GM21576 (cell line): ENCODE measurements around the gene ESRRB.

ENCODE experiments used
- ATAC-seq: cut with Tn5 transposase; IDR thresholded peaks from one replicate; pipeline ENCODE4 v1.9.1; 2021; ENCODE audit warnings: mild to moderate bottlenecking, moderate library complexity; ENCODE audit not compliant: unreplicated experiment

ESRRB gene

DNA sequence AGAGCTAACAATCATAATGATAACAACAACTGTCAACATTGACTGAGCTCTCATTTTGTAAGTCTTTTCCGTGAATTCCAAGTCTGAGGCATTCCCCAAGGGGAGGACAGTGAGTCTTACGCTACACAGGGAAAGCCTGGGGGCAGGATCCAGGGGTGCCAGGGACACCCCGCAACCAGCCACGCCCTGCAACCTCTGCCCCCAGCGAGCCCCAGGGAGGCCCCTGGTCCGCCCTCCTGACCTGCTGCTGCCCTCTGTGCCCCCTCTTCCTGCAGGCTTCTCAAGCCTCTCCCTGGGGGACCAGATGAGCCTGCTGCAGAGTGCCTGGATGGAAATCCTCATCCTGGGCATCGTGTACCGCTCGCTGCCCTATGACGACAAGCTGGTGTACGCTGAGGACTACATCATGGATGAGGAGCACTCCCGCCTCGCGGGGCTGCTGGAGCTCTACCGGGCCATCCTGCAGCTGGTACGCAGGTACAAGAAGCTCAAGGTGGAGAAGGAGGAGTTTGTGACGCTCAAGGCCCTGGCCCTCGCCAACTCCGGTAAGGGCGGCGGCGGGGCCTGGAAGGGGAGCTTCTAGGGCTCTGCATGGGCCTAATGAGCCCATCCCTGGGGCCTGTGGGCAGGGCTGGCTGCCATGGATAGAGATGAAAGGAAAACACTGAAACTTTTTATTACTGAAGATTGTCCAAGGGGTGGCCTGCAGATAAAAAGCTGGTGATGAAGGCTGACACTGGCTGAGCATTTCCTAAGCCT lies 115.4 kb downstream of the ESRRB start:
- no peak for ATAC-seq

DNA sequence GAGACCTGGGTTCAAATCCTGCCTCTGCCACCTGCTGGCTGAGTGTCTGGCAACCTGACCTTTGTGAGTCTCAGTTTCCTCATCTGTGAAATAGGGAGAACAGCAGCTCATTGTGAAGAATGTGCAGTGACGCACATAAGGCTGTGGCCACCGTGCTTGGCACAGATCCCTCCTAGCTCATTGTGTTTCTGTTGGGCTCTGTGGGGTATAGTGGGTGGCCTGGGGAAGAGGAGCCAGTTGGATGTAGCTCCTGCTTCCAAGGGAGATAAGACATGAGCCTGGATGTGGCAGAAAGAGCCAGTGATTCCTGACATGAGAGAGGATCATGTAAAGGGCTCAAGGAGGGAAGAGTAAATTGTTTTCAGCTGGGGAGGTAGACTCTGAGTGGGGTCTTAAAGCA lies 120.0 kb downstream of the ESRRB start:
- no peak for ATAC-seq

DNA sequence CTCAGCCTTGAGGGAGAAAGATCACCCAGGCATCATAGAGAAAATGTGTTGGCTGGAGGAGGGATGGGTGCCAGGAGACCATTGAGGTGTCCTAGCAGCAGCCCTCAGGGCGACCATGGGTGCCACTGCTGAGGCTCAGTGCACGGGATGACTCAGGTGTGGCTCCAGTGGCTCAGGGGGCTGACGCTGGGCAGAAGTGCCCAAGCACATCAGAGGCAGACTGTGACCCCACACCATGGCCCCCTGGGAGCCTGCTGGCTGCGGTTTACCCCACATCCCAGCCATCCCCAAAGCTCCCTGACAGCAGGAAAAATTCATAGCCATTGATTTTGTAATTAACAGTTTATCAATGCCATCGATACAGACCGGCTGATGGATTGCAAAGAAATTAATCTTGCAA lies 120.7 kb downstream of the ESRRB start:
- ATAC-seq = no peak

DNA sequence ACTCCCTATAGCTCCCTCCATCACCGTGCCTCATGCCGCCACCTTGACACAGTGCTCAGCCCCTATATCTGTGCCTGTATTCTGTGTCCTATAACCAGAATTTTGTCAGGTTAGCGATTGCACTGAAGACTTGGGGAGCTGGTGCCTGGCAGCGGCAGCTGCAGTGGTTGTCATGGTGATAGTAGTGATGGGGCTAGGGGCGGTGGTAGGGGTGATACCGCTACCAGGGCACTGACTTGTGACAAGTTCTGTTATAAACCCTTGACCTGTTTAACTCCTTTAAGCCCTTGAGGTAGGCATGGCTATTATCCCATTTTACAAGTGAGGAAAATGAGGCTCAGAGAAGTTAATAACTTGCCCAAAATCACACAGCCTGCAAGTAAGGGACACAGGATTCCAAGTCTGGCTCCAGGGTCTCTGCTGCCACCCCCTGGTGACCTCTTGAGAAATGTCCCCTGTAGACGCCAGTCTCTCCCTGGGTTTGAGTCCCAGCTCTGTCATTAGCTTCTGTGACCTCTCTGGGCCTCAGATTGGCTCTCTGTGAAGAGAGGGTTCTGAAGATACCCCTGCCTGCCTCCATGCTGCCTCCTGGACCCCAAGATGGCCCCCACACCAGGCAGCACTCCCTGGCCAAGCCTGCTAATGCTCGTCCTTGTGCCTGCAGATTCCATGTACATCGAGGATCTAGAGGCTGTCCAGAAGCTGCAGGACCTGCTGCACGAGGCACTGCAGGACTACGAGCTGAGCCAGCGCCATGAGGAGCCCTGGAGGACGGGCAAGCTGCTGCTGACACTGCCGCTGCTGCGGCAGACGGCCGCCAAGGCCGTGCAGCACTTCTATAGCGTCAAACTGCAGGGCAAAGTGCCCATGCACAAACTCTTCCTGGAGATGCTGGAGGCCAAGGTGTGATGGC lies 121.9 kb downstream of the ESRRB start:
- no peak for ATAC-seq

DNA sequence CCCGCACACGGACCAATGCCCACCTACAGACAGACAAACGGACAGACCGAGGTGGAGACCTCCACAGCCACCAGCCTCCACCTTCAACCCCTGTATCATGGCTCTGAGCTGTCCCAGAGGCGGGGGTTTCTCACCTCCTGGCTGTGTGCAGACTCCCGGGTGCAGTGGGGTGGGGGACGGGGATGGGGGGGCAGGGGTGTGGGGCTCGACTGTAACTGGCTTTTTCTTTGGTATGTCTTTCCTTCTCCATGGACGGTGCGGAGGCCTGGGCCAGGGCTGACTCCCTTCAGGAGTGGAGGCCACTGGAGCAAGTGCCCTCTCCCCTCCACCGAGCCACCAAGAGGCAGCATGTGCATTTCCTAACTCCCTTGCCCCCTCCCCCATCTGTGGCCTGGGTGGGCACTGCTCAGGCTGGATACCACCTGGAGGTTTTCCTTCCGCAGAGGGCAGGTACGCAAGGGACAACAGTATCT lies 122.6 kb downstream of the ESRRB start:
- ATAC-seq = no peak

DNA sequence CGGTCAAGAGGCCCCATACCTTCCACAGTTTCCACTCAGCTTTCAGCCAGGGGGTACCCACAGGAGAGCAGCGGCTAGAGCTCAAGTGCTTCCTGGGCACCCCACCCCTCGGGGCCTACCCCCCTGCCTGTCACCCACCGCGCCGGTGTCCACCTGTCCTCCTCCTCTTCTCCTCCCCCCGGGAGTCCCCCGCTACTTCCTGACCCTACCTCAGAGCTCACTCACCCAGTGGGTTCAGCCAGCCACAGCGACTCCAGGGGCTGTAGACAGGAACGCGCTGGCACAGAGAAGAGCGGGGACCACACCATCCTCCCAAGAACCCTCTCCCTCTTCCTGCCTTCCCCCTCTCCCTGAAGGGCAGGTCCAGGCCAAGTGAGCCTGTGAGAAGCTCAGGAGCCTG lies 123.0 kb downstream of the ESRRB start:
- ATAC-seq = no peak

DNA sequence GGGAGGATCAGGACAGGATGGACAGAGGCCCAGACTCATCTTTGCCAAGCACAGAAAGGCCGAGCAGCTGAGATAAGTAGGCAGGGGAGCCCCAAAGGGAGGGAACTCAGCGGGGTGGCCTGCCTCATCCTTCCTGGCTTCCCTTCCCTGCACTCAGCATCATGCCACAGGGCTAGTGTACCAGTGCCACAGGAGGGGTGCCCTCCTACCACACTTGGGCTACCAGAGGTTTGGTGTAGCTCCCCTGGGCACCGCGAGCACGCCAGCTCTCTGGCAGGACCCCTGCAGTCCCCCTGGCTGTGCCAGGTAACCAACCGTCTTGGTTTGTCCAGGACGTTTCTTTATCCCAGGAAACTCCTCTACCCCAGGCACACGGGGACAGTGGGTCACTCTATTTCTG lies 123.5 kb downstream of the ESRRB start:
- ATAC-seq = no peak

DNA sequence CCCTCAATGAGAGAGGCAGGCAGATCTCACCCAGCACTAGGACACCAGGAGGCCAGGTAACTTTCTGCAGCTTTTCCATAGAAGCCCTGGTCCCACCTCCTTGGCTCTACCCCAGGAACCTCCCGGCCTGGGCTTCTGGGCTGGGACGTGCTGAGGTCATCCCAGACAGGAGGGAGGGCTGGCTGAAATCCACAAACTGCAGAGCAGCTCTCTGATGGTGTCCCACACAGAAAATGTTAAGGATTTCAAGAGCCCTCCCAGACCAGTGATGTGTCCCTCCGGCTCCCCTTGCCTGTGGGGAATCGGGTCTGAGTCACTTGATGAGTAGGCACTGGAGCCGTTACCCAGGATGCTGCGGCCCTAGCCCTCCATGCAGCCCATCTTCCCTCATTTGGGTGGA lies 124.1 kb downstream of the ESRRB start:
- no peak for ATAC-seq

DNA sequence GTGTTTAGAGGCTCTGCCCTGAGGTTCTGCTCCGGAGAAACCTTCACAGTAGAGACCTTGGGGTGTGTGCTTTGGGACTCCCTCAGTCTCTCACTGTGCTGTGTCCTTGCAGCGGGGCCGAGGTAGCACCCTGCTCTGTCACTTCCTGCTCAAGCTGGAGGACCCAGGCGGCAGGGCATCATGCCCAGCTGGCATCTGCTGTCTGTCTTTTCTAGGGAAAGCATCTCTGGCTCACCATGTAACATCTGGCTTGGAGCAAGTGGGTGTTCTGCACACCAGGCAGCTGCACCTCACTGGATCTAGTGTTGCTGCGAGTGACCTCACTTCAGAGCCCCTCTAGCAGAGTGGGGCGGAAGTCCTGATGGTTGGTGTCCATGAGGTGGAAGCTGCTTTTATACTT lies 124.5 kb downstream of the ESRRB start:
- ATAC-seq = no peak

DNA sequence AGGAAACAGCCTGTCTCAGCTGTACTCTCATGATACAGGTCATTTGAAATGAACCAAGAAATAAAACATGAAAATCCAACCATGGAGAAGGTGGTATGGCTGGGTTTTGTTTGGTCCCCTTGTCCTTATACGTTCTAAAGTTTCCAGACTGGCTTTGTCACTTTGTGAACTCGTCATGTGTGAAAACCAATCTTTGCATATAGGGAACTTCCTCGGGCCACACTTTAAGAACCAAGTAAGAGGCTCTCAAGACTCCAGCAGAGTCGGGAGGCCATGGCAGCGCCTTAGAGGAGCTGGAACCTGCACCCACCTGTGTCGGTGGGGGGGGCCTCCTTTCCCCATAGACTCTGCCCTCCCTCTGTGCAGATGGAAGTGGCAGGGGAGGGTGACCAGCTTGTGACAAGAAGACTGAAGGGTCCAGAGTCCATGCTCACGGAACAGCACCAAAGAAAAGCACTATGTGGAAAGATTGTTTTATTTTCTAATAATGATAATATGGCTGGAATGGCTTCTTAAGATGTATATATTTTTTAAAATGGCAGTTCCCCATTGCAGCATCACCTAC lies 125.3 kb downstream of the ESRRB start:
- ATAC-seq = no peak

DNA sequence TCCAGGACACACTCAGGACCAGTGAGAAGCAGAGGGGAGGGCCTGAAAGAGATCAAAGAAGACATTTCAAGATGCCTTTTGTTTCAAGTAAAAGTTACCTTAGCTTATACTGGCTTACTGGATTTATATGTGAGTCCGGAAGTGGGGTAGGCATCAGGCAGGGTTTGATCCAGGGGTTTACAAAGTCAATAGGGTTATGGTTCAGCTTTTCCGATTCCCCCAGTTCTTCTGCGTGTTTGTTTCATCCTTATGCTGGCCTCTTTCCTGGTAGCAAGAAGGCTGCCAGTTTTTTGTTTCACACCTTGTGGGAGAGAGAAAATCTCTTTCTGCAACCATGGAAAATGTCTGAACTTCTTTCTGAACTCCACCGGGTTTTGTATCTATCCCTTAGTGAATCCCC lies 126.3 kb downstream of the ESRRB start:
- ATAC-seq = no peak

DNA sequence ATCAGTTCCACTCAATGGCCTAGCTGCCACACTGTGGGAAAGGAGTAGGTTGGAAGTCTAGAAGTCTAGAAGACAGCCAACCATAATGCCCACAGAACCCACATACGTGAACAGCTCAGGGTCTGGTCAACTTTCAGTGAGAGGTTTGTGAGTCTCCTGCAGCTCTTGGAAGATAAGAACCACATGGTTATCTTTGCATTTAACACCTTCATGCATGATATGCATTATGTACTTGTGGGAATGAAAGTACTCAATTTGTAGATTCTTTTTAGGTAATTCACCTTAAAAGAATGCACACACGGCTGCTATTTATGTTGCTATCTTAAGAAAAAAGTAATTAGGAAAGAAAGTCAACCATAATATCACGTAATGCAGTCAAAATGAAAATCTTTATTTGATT lies 126.7 kb downstream of the ESRRB start:
- no peak for ATAC-seq

DNA sequence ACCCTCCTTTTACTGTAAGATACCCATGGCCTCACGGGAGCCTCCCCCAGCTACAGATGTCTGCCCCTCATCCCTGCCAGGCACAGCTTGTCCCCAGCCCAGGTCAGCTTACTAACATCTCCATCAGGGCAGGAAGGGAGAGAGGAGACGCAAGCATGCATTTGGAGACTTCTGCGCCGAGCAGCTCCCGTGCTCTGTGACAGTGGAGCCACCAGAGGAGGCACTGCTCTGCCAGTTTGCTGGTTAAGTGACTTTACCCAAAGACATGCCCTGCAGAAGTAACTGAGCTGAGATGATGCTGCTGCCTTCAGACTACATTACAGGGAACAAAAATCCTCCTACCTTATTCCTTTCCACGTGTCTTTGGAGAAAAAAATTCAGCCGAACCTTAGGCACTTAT lies 133.4 kb downstream of the ESRRB start:
- no peak for ATAC-seq

DNA sequence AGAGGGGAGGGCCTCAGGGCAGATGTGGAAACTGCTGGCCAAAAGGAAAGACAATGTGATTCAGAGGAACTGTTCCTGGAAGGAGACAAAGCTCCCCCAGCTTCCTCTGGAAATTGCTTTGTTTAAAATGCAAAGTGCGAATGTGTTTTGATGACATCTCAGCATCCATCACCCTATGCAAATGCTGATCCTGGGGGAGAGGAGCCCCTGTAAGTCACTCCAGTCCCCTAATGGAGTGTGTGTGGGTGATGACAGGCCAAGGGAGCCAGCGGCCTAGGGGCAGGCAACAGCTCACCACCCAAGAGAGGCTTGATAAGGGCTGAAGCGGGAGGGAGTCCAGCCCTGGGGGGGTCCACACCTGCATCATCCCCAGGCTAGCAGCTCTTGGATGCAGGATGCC lies 134.2 kb downstream of the ESRRB start:
- no peak for ATAC-seq

DNA sequence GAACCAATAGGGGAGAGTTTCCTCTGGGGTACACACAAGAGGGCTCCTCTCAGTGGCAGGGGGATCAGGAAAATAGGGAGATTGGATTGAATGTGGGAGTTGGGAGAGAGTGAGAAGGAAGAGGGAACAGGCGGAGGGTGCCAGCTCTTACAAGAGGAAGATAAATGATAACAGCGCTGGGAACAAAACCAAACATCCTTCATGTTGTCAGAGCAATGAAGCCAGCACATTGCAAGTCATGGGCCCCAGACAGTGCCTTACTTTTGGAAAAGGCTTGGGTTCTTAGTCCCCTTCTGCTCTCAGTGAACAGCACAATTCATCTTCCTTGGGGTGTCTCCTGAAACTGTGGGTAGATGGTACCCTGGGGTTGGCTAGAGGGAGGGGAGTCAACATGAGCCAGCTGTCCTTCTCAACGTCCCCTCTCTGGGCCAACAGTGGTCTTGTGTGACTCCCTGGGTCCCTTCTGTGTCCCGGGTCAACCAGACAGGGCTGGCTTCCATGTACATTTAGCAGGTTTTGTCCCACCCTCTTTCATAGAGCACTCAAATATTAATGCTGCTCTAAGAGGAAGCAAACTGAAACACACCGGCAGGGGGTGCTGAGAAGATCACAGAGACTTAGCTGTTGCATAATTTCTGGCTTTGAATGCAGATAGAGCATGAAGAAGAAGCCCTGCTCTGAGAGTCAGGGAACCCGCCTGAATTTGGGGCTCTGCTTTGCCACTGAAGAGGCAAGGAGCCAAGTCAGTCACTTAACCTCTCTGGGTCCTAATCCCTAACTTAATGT lies 138.5 kb downstream of the ESRRB start:
- ATAC-seq = no peak

DNA sequence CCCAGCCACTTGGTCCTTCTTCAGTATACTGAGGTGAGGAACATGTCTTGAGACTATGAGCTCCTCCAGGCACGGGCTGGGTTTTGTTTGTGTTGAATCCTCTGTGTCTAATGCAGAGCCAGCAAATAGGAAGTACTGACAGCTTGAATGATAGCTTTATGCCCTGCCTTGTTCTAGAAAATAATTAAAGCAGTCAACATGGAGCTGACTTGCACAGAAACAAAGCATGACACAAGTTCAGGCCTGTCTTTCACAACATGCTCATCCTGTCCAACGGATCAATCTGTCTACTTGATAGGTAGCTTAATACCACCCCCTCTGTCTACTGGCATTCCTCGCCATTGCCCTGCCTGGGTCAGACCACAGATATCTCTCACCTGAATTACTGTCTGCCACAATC lies 140.9 kb downstream of the ESRRB start:
- ATAC-seq = no peak

DNA sequence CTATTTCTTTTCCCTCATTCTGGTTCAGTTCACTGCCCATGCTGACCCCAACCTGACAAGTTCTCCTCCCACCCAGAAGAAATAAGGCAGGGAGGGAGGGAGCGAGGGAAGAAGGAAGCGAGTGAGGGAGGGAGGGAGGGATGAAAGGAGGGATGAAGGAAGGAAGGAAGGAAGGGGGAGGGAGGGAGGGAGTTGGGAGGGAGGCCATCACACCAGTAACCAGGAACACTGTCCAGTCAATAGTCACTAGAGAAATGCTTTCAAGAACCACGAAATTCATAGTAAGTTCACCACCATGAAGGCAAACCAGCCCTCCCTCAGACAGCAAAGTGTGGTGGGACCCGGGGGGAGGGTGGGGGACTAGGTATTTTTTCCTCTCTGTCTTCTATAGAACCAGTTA lies 142.4 kb downstream of the ESRRB start:
- ATAC-seq = no peak

DNA sequence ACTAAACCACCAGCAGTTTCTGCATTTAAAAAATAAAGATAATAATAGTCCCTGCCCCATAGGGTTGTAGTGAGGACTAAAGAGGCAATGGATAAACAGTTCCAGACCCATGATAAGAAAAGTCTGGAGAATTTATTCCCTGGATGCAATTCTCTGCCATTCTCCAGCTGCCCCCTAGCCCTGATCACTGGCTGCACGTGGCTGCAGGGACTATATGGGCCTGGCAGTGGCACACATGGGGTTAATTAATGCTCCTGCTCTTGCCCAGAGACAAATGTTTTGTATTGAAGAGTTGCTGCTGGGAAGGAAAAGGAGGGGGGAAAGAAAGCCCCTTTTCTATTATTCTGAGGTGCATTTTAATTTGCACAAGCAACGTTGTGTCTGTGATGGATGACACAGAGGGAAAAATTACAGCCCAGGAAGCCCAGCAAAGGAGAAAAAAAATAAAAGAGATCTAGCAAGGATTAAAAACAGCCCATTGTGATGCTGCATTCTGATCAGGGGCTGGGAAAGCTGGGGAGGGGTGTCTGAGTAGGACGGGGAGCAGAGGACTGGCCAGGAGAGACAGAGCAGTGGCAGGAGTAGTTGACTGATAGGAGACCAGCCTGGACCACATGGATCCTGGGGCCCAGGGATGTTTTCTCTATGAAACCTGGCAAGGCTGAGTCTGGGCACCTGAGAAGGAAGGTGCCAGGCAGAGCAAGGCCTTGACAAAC lies 149.3 kb downstream of the ESRRB start:
- ATAC-seq = no peak

DNA sequence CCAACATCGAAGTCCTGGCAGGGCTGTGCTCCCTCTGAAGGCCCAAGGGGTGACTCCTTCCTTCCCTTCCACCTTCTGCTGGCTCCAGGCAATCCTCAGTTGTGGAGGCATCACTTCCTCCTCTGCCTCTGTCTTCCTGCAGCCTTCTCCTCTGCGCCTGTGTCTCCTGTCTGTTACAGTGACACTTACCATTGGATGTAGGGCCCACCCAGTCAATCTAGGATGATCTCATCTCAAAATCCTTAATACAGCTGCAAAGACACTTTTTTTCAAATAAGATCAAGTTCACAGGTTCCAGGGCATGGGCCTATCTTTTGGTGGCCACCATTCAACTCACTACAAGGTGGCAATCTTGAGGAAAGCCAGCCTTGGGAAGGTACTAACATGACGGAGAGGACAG lies 155.1 kb downstream of the ESRRB start:
- ATAC-seq = no peak

DNA sequence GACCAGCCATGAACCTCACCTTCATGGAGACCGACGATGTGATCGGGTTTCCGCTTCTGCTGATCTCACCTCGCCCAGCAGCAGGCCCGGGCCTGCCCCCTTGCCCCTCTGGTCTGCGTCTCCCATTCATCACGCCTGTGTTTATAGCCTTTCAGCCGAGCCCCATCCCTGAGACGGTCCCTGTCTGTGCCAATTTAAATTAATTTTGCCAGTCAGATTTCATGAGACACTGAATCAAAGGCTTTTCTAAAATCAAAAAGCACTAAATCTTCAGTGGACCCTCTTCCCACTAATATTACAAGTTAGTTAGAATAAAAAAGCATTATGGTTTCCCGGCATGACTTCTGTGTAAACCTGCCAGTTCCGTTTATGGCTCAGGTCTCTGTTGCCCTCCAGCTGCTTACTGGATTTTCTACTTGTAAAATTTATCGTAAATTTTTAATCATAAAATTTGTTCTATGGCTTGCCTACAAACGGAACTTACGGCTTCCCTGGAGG lies 155.9 kb downstream of the ESRRB start:
- ATAC-seq = no peak
